GM23338 (cell line): ENCODE results near the gene KMT2C. TPM values are rescaled to one million over a fixed set of nuclear protein-coding genes. Genes with fewer than 3 reads are reported as not detected.

ENCODE experiments used
- ATAC-seq: fragments of 200-7000 bp; cut with Tn5 transposase; 3 replicates; pipeline ENCODE4 v1.9.1; 2020
- DNase-seq: peaks from one replicate; pipeline ENCODE4 v3.0.0-alpha.2; 2015; ENCODE audit warnings: low spot score
- H2AFZ ChIP-seq: fragments of 200-600 bp; sonication (generic); 2 replicates; pipeline ENCODE4 v1.8.0; 2016; ENCODE audit warnings: antibody characterized with exemption, mild to moderate bottlenecking, moderate library complexity
- H3F3A ChIP-seq: fragments of 200-600 bp; sonication (generic); replicated peaks from 2 replicates; pipeline ENCODE4 v1.8.0; 2017; ENCODE audit warnings: antibody characterized with exemption, mixed run types, low read depth
- H3K27ac ChIP-seq: fragments of 200-600 bp; sonication (generic); 2 replicates; pipeline ENCODE4 v1.6.1; 2016; ENCODE audit warnings: low read depth
- H3K27me3 ChIP-seq: fragments of 200-600 bp; sonication (generic); 2 replicates; pipeline ENCODE4 v1.8.0; 2016; ENCODE audit warnings: mild to moderate bottlenecking, mixed run types, moderate library complexity; ENCODE audit not compliant: insufficient read depth
- H3K36me3 ChIP-seq: fragments of 200-600 bp; sonication (generic); 2 replicates; pipeline ENCODE4 v1.8.0; 2016; ENCODE audit warnings: mild to moderate bottlenecking; ENCODE audit not compliant: insufficient read depth
- H3K4me1 ChIP-seq: fragments of 200-600 bp; sonication (generic); 2 replicates; pipeline ENCODE4 v1.8.0; 2016; ENCODE audit warnings: mild to moderate bottlenecking, moderate library complexity; ENCODE audit not compliant: insufficient read depth
- H3K4me2 ChIP-seq: fragments of 200-600 bp; sonication (generic); 2 replicates; pipeline ENCODE4 v1.7.1; 2017; ENCODE audit warnings: mixed run types
- H3K4me3 ChIP-seq: fragments of 200-600 bp; sonication (generic); 2 replicates; pipeline ENCODE4 v1.6.1; 2016; ENCODE audit warnings: mixed run types
- H3K79me2 ChIP-seq: fragments of 200-600 bp; sonication (generic); replicated peaks from 2 replicates; pipeline ENCODE4 v1.8.0; 2017; ENCODE audit warnings: mild to moderate bottlenecking; ENCODE audit not compliant: insufficient read depth
- H3K9me2 ChIP-seq: fragments of 200-600 bp; sonication (generic); 2 replicates; pipeline ENCODE4 v1.8.0; 2017; ENCODE audit not compliant: insufficient read depth
- H4K20me1 ChIP-seq: fragments of 200-600 bp; sonication (generic); replicated peaks from 2 replicates; pipeline ENCODE4 v1.8.0; 2017; ENCODE audit warnings: mild to moderate bottlenecking; ENCODE audit not compliant: insufficient read depth
- H3K27ac Mint-ChIP-seq: 2 replicates; pipeline ENCODE4 v1.8.0; 2020; ENCODE audit warnings: inconsistent platforms, mild to moderate bottlenecking, moderate library complexity, mixed read lengths
- H3K27me3 Mint-ChIP-seq: 3 replicates; pipeline ENCODE4 v1.8.0; 2022; ENCODE audit warnings: low read depth, mild to moderate bottlenecking, moderate library complexity, mixed read lengths, inconsistent platforms; ENCODE audit not compliant: insufficient read depth, poor library complexity
- H3K36me3 Mint-ChIP-seq: 3 replicates; pipeline ENCODE4 v1.8.0; 2021; ENCODE audit warnings: low read depth, mild to moderate bottlenecking, inconsistent platforms, moderate library complexity, mixed read lengths
- H3K4me1 Mint-ChIP-seq: 3 replicates; pipeline ENCODE4 v1.8.0; 2020; ENCODE audit warnings: mild to moderate bottlenecking, inconsistent platforms, mixed read lengths
- H3K4me3 Mint-ChIP-seq: 3 replicates; pipeline ENCODE4 v1.8.0; 2021; ENCODE audit warnings: moderate library complexity, mild to moderate bottlenecking, inconsistent platforms, mixed read lengths
- H3K9me3 Mint-ChIP-seq: 3 replicates; pipeline ENCODE4 v1.8.0; 2020; ENCODE audit warnings: moderate library complexity, mild to moderate bottlenecking, inconsistent platforms, mixed read lengths
- EZH2 ChIP-seq: fragments of 200-600 bp; sonication (generic); IDR thresholded peaks from one replicate; pipeline ENCODE4 v1.8.0; 2017; ENCODE audit warnings: antibody characterized with exemption, mild to moderate bottlenecking, low read depth; ENCODE audit not compliant: unreplicated experiment
- EZH2phosphoT487 ChIP-seq: fragments of 200-600 bp; sonication (generic); IDR thresholded peaks from one replicate; pipeline ENCODE4 v1.8.1; 2018; ENCODE audit warnings: antibody characterized with exemption; ENCODE audit not compliant: unreplicated experiment
- POLR2AphosphoS5 ChIP-seq: IDR thresholded peaks from 2 replicates; pipeline ENCODE4 v1.6.1; 2016; ENCODE audit warnings: antibody characterized with exemption, low read depth
- STAT1 ChIP-seq: IDR thresholded peaks from one replicate; pipeline ENCODE4 v1.6.1; 2016; ENCODE audit warnings: antibody characterized with exemption; ENCODE audit not compliant: unreplicated experiment
- ZNF114 ChIP-seq: fragments of 250-450 bp; sonication (Bioruptor Pico); IDR thresholded peaks from 2 replicates; pipeline ENCODE4 v1.5.0; 2020; ENCODE audit warnings: mild to moderate bottlenecking, moderate library complexity
- polyA plus RNA-seq: library from polyadenylated mRNA; unstranded; fragments of >200 nt; fragmentation: Nextera tagmentation; extraction: Ambion mirVana; gene quantifications from 2 replicates; pipeline ENCODE4 v1.2.1, GENCODE V29; 2016
- total RNA-seq: library from RNA; depleted of rRNA; stranded (reverse); fragments of >200 nt; shearing (Covaris generic); gene quantifications from 2 replicates; pipeline ENCODE4 v1.2.3, GENCODE V29; 2014
- TF ChIP-seq, protein P1 (sequence below): fragments of 250-450 bp; sonication (Bioruptor Pico); IDR thresholded peaks from 2 replicates; pipeline ENCODE4 v1.5.0; 2020; ENCODE audit warnings: mild to moderate bottlenecking, moderate library complexity
- TF ChIP-seq, protein P2 (sequence below): IDR thresholded peaks from 2 replicates; pipeline ENCODE4 v1.6.1; 2016; ENCODE audit warnings: antibody characterized with exemption
- TF ChIP-seq, protein P3 (sequence below), 2 experiments: fragments of 200-600 bp in 1 of 2; sonication (generic) in 1 of 2; conservative IDR thresholded peaks; 2 replicates each; pipeline versions ENCODE4 v1.5.1 to v1.6.1; 2016 to 2017; ENCODE audit warnings: antibody characterized with exemption in 2 of 2, low read depth in 2 of 2, mild to moderate bottlenecking in 2 of 2, moderate library complexity in 1 of 2
- TF ChIP-seq, protein P4 (sequence below): IDR thresholded peaks from one replicate; pipeline ENCODE4 v1.6.1; 2018; ENCODE audit warnings: antibody characterized with exemption; ENCODE audit not compliant: unreplicated experiment

The KMT2C gene
- total and polyA plus RNA-seq, 2 experiments from 2014 or later = 11.4 to 39.0 TPM

DNA sequence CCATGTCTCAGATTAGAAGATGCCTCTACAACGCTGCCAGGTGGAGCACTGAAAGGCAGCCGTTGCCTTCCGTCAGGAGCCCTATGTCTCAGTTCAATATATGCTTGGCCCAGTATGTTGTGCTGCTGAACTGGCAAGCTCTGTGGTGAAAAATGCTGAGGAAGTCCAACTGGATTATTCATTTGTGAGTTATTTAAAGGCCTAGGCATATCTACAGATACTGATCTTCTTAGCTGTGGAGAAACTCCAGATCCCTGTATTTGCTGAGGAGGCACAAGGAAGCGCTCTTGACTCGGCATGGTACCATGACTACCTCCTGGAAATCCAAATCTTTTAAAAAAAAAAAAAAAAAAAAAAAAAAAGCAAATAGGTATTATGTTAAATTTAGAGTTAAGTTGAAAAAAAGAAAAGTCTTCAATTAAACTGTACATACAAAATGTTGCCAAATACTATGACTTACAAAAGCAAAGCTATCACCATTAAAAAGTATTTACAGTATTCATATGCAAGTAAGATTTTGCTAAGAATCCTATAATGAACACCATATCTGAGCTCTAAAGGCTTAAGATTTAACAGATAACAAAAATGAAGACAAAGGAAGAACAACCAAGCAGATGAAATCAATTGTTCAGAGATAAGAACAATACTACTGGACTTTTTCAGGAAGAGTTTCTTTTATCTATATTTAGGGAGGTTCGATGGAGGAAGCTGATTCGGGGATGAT, 258.0 kb downstream of the KMT2C start (continued):
- TF ChIP-seq, protein P1, sequence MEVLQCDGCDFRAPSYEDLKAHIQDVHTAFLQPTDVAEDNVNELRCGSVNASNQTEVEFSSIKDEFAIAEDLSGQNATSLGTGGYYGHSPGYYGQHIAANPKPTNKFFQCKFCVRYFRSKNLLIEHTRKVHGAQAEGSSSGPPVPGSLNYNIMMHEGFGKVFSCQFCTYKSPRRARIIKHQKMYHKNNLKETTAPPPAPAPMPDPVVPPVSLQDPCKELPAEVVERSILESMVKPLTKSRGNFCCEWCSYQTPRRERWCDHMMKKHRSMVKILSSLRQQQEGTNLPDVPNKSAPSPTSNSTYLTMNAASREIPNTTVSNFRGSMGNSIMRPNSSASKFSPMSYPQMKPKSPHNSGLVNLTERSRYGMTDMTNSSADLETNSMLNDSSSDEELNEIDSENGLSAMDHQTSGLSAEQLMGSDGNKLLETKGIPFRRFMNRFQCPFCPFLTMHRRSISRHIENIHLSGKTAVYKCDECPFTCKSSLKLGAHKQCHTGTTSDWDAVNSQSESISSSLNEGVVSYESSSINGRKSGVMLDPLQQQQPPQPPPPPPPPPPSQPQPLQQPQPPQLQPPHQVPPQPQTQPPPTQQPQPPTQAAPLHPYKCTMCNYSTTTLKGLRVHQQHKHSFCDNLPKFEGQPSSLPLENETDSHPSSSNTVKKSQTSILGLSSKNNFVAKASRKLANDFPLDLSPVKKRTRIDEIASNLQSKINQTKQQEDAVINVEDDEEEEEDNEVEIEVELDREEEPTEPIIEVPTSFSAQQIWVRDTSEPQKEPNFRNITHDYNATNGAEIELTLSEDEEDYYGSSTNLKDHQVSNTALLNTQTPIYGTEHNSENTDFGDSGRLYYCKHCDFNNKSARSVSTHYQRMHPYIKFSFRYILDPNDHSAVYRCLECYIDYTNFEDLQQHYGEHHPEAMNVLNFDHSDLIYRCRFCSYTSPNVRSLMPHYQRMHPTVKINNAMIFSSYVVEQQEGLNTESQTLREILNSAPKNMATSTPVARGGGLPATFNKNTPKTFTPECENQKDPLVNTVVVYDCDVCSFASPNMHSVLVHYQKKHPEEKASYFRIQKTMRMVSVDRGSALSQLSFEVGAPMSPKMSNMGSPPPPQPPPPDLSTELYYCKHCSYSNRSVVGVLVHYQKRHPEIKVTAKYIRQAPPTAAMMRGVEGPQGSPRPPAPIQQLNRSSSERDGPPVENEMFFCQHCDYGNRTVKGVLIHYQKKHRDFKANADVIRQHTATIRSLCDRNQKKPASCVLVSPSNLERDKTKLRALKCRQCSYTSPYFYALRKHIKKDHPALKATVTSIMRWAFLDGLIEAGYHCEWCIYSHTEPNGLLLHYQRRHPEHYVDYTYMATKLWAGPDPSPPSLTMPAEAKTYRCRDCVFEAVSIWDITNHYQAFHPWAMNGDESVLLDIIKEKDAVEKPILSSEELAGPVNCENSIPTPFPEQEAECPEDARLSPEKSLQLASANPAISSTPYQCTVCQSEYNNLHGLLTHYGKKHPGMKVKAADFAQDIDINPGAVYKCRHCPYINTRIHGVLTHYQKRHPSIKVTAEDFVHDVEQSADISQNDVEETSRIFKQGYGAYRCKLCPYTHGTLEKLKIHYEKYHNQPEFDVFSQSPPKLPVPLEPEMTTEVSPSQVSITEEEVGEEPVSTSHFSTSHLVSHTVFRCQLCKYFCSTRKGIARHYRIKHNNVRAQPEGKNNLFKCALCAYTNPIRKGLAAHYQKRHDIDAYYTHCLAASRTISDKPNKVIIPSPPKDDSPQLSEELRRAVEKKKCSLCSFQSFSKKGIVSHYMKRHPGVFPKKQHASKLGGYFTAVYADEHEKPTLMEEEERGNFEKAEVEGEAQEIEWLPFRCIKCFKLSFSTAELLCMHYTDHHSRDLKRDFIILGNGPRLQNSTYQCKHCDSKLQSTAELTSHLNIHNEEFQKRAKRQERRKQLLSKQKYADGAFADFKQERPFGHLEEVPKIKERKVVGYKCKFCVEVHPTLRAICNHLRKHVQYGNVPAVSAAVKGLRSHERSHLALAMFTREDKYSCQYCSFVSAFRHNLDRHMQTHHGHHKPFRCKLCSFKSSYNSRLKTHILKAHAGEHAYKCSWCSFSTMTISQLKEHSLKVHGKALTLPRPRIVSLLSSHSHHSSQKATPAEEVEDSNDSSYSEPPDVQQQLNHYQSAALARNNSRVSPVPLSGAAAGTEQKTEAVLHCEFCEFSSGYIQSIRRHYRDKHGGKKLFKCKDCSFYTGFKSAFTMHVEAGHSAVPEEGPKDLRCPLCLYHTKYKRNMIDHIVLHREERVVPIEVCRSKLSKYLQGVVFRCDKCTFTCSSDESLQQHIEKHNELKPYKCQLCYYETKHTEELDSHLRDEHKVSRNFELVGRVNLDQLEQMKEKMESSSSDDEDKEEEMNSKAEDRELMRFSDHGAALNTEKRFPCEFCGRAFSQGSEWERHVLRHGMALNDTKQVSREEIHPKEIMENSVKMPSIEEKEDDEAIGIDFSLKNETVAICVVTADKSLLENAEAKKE (CRISPR knock-in tag) = no peak
- TF ChIP-seq ZNF114 = no peak
- TF ChIP-seq EZH2phosphoT487 = no peak

DNA sequence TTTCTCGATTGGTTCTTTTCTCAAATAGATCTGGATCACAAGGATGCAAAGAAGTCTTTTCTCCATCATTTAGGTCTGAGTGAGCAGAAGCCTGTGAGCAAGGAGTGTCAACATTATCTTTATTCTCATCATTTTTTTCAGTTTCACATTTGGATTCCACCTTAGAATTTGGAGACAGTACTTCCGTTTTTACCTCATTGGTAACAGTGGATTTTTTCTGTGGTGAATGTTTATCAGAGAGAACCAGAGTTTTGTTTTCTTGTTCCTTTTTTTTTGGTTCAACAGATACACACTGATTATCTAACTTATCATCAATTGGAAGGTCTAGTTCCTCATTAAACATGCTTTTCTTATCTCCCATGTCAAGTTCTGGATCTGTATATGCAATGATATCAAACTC, 259.0 kb downstream of the KMT2C start:
- no peak for ATAC-seq

More for the DNA sequence above, 259.0 kb downstream of the KMT2C start:
- no peaks in the 10 kb centered on the region; the same call in 1 of the 2 replicates for H4K20me1 ChIP-seq
- no peaks in the 10 kb centered on the region for H3K79me2 ChIP-seq
- Mint-ChIP-seq H3K4me1 (no peaks in the 10 kb centered on the region), H3K4me3 (no peak overlapping the region), H3K27me3 (peaks cover 2% of the 10 kb centered on the region), H3K36me3 (peaks cover 33% of the 10 kb centered on the region), H3K9me3 (no peaks in the 10 kb centered on the region), H3K27ac (no peak overlapping the region)
- no peaks in the 10 kb centered on the region for H3K9me2 ChIP-seq
- TF ChIP-seq STAT1 (no peak), POLR2AphosphoS5 (no peak), EZH2 (no peak), ZNF114 (no peak), EZH2phosphoT487 (no peak)
- TF ChIP-seq, protein P2, sequence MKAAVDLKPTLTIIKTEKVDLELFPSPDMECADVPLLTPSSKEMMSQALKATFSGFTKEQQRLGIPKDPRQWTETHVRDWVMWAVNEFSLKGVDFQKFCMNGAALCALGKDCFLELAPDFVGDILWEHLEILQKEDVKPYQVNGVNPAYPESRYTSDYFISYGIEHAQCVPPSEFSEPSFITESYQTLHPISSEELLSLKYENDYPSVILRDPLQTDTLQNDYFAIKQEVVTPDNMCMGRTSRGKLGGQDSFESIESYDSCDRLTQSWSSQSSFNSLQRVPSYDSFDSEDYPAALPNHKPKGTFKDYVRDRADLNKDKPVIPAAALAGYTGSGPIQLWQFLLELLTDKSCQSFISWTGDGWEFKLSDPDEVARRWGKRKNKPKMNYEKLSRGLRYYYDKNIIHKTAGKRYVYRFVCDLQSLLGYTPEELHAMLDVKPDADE = no peak
- TF ChIP-seq, protein P3, sequence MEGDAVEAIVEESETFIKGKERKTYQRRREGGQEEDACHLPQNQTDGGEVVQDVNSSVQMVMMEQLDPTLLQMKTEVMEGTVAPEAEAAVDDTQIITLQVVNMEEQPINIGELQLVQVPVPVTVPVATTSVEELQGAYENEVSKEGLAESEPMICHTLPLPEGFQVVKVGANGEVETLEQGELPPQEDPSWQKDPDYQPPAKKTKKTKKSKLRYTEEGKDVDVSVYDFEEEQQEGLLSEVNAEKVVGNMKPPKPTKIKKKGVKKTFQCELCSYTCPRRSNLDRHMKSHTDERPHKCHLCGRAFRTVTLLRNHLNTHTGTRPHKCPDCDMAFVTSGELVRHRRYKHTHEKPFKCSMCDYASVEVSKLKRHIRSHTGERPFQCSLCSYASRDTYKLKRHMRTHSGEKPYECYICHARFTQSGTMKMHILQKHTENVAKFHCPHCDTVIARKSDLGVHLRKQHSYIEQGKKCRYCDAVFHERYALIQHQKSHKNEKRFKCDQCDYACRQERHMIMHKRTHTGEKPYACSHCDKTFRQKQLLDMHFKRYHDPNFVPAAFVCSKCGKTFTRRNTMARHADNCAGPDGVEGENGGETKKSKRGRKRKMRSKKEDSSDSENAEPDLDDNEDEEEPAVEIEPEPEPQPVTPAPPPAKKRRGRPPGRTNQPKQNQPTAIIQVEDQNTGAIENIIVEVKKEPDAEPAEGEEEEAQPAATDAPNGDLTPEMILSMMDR (conservative IDR thresholded peaks at IDR 0.05; ENCODE audit: low read depth in 2 of 2) = no peak
- TF ChIP-seq, protein P4, sequence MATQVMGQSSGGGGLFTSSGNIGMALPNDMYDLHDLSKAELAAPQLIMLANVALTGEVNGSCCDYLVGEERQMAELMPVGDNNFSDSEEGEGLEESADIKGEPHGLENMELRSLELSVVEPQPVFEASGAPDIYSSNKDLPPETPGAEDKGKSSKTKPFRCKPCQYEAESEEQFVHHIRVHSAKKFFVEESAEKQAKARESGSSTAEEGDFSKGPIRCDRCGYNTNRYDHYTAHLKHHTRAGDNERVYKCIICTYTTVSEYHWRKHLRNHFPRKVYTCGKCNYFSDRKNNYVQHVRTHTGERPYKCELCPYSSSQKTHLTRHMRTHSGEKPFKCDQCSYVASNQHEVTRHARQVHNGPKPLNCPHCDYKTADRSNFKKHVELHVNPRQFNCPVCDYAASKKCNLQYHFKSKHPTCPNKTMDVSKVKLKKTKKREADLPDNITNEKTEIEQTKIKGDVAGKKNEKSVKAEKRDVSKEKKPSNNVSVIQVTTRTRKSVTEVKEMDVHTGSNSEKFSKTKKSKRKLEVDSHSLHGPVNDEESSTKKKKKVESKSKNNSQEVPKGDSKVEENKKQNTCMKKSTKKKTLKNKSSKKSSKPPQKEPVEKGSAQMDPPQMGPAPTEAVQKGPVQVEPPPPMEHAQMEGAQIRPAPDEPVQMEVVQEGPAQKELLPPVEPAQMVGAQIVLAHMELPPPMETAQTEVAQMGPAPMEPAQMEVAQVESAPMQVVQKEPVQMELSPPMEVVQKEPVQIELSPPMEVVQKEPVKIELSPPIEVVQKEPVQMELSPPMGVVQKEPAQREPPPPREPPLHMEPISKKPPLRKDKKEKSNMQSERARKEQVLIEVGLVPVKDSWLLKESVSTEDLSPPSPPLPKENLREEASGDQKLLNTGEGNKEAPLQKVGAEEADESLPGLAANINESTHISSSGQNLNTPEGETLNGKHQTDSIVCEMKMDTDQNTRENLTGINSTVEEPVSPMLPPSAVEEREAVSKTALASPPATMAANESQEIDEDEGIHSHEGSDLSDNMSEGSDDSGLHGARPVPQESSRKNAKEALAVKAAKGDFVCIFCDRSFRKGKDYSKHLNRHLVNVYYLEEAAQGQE = no peak
- H3K4me1 ChIP-seq = no peaks in the 10 kb centered on the region
- H3F3A ChIP-seq = no peaks in the 10 kb centered on the region
- DNase-seq = no peak
- no peak overlapping the region for H3K27ac ChIP-seq
- peaks cover 8% of the 10 kb centered on the region; the same call in 1 of the 2 replicates for H3K36me3 ChIP-seq
- no peak overlapping the region for H2AFZ ChIP-seq
- H3K4me3 ChIP-seq = no peak overlapping the region
- H3K4me2 ChIP-seq = no peak overlapping the region
- no peaks in the 10 kb centered on the region for H3K27me3 ChIP-seq
